Endothelial cell of umbilical vein (primary cell): ENCODE data around the gene EHBP1L1. TPM values are rescaled to one million over a fixed set of nuclear protein-coding genes. Genes with fewer than 3 reads are reported as not detected.

Source experiments
- BruUV-seq: library from RNA; stranded (reverse); fragments of 400-500 nt; replicated peaks from 2 replicates; lab custom pipeline; 2021; lab: Mats Ljungman, UMichigan
- CTCF ChIA-PET: fragments of 300-600, 350-600 bp; sonication (Branson Sonifier 250); formaldehyde crosslinking; loops from one replicate; lab custom pipeline; 2021; ENCODE audit warnings: antibody characterized with exemption, inconsistent platforms; lab: Charles Lee
- POLR2A ChIA-PET: fragments of 300-600, 350-600 bp; sonication (Branson Sonifier 250); formaldehyde crosslinking; loops from one replicate; lab custom pipeline; 2021; ENCODE audit warnings: antibody characterized with exemption, inconsistent platforms; lab: Charles Lee
- DNase-seq: peaks from one replicate; pipeline ENCODE4 v3.0.0-alpha.2; 2011; ENCODE audit warnings: low read depth, low spot score
- FAIRE-seq: peaks from 2 replicates; lab custom pipeline; 2011; peaks lifted over from hg19 to GRCh38; lab: Jason Lieb, UNC
- H2AFZ ChIP-seq: 2 replicates; pipeline ENCODE4 v1.6.0; 2012; ENCODE audit warnings: low read depth, low read length, control low read depth, inconsistent platforms
- H3K27ac ChIP-seq: 2 replicates; pipeline ENCODE4 v1.5.1; 2011; ENCODE audit warnings: low read depth, mild to moderate bottlenecking, control low read depth, low read length, moderate library complexity; ENCODE audit not compliant: insufficient read depth
- H3K27me3 ChIP-seq, 2 experiments: 2 replicates each; pipeline versions ENCODE4 v1.6.0 to v1.6.1; 2011; ENCODE audit warnings: low read length in 2 of 2, mixed read lengths in 1 of 2; ENCODE audit not compliant: control insufficient read depth in 2 of 2, insufficient read depth in 2 of 2
- H3K36me3 ChIP-seq, 2 experiments: 2 replicates in 1 of 2; 3 replicates in 1 of 2; pipeline ENCODE4 v1.5.1; 2011; ENCODE audit warnings: low read length in 2 of 2, mild to moderate bottlenecking in 1 of 2, moderate library complexity in 1 of 2; ENCODE audit not compliant: control insufficient read depth in 2 of 2, insufficient read depth in 2 of 2; ENCODE audit errors: extremely low read depth in 1 of 2
- H3K4me1 ChIP-seq: 3 replicates; pipeline ENCODE4 v1.5.1; 2011; ENCODE audit warnings: mild to moderate bottlenecking, low read length; ENCODE audit not compliant: control insufficient read depth, insufficient read depth; ENCODE audit errors: extremely low read depth
- H3K4me2 ChIP-seq: 2 replicates; pipeline ENCODE4 v1.6.1; 2011; ENCODE audit warnings: low read length, control low read depth, mixed read lengths; ENCODE audit not compliant: insufficient read depth
- H3K4me3 ChIP-seq, 3 experiments: fragments of 200-600 bp in 1 of 3; sonication (generic), shearing (Covaris generic) in 1 of 3; replicated peaks in 1 of 3; 2 replicates each; pipeline ENCODE4 v1.5.1; 2011 to 2016; ENCODE audit warnings: control low read depth in 3 of 3, low read length in 3 of 3, mild to moderate bottlenecking in 2 of 3, inconsistent platforms in 1 of 3, low read depth in 1 of 3, moderate library complexity in 1 of 3; ENCODE audit not compliant: insufficient read depth in 1 of 3
- H3K79me2 ChIP-seq: 2 replicates; pipeline ENCODE4 v1.6.0; 2012; ENCODE audit warnings: low read length, inconsistent platforms; ENCODE audit not compliant: control insufficient read depth, insufficient read depth
- H3K9ac ChIP-seq: replicated peaks from 2 replicates; pipeline ENCODE3; 2011; ENCODE audit warnings: low read length, control low read depth; ENCODE audit not compliant: insufficient read depth; ENCODE audit errors: extremely low read depth
- H3K9me1 ChIP-seq: replicated peaks from 3 replicates; pipeline ENCODE4 v1.6.0; 2011; ENCODE audit warnings: mild to moderate bottlenecking, low read length; ENCODE audit not compliant: control insufficient read depth, insufficient read depth; ENCODE audit errors: extremely low read depth
- H3K9me3 ChIP-seq: replicated peaks from 2 replicates; pipeline ENCODE4 v1.5.1; 2012; ENCODE audit warnings: low read length, inconsistent platforms; ENCODE audit not compliant: control insufficient read depth, insufficient read depth
- H4K20me1 ChIP-seq: replicated peaks from 2 replicates; pipeline ENCODE3; 2011; ENCODE audit warnings: mild to moderate bottlenecking, low read length; ENCODE audit not compliant: control insufficient read depth, insufficient read depth; ENCODE audit errors: extremely low read depth
- CTCF ChIP-seq, 2 donors: IDR thresholded peaks; 1 replicate in 1 of 2; 2 replicates in 1 of 2; pipeline ENCODE4 v1.5.1; 2011; ENCODE audit warnings: low read length in 2 of 2, mild to moderate bottlenecking in 2 of 2, moderate library complexity in 2 of 2, control low read depth in 1 of 2, inconsistent platforms in 1 of 2, low read depth in 1 of 2; ENCODE audit not compliant: insufficient read depth in 1 of 2; ENCODE audit errors: extremely low read depth in 1 of 2
- EZH2 ChIP-seq: IDR thresholded peaks from 2 replicates; pipeline ENCODE4 v1.6.1; 2012; ENCODE audit warnings: borderline replicate concordance, low read depth, mild to moderate bottlenecking, moderate library complexity, low read length, inconsistent platforms; ENCODE audit not compliant: severe bottlenecking
- FOS ChIP-seq: IDR thresholded peaks from 2 replicates; pipeline ENCODE4 v1.6.1; 2011; ENCODE audit warnings: mild to moderate bottlenecking, low read length, moderate library complexity, borderline replicate concordance; ENCODE audit not compliant: insufficient read depth
- GATA2 ChIP-seq: IDR thresholded peaks from 2 replicates; pipeline ENCODE4 v1.7.0; 2011; ENCODE audit warnings: low read depth, mild to moderate bottlenecking, moderate library complexity, mixed read lengths, low read length; ENCODE audit not compliant: insufficient read length, insufficient read depth
- JUN ChIP-seq: IDR thresholded peaks from 2 replicates; pipeline ENCODE4 v1.6.1; 2011; ENCODE audit warnings: borderline replicate concordance, low read depth; ENCODE audit not compliant: insufficient read length, insufficient read depth
- MAX ChIP-seq: IDR thresholded peaks from 2 replicates; pipeline ENCODE4 v1.6.1; 2011; ENCODE audit not compliant: insufficient read depth, insufficient read length
- MYC ChIP-seq: IDR thresholded peaks from one replicate; pipeline ENCODE4 v1.6.1; 2011; ENCODE audit warnings: mild to moderate bottlenecking, low read depth, low read length
- POLR2A ChIP-seq: IDR thresholded peaks from 2 replicates; pipeline ENCODE4 v1.6.1; 2012; ENCODE audit warnings: low read depth, mild to moderate bottlenecking, control low read depth, low read length
- POLR2AphosphoS5 ChIP-seq: IDR thresholded peaks from 2 replicates; pipeline ENCODE4 v1.6.1; 2012; ENCODE audit warnings: low read depth, mild to moderate bottlenecking, control low read depth, low read length, moderate library complexity; ENCODE audit not compliant: insufficient read depth
- dilution Hi-C: fragments of 300-500 bp; cut with MboI; formaldehyde crosslinking; loops from one replicate; pipeline ENCODE4 v1.15.0; 2019; ENCODE audit warnings: low sequenced_read_pairs; ENCODE audit not compliant: extremely low pct_ligation_motif_present
- intact Hi-C: fragments of 100-400 bp; cut with micrococcal nuclease; formaldehyde crosslinking; loops from one replicate; pipeline ENCODE4 v1.10.0; 2022
- polyA plus RNA-seq, 4 experiments: library from polyadenylated mRNA; depleted of rRNA in 3 of 4; stranded (reverse) in 3 of 4; unstranded in 1 of 4; fragments of >200 nt; gene quantifications; 2 replicates each; pipeline versions ENCODE4 v1.2.1 to v1.2.3, GENCODE V29; 2011 to 2012; ENCODE audit warnings: missing spikeins in 1 of 4
- total RNA-seq: library from RNA; stranded (reverse); gene quantifications from 2 replicates; pipeline ENCODE4 v1.2.3, GENCODE V29; 2021

EHBP1L1 gene
- total and polyA plus RNA-seq, 2 donors (not counting 3 experiments of a cell fraction or from before 2014, with no cell fraction given) = 12.7 to 19.7 TPM

- H2AFZ ChIP-seq = no peak overlapping the region
- H4K20me1 ChIP-seq = no peaks in the 10 kb centered on the region
- H3K4me2 ChIP-seq = no peak overlapping the region
- H3K36me3 ChIP-seq = peaks cover 13 to 44% of the 10 kb centered on the region in 2 experiments
- dilution Hi-C loops (no loop called here), intact Hi-C loops (no loop called here)
- no peak for TF ChIP-seq FOS
- no peak for TF ChIP-seq JUN
- no peak for TF ChIP-seq EZH2
- no peak for TF ChIP-seq MYC
- no peak for TF ChIP-seq POLR2AphosphoS5
- no peak for TF ChIP-seq GATA2
- TF ChIP-seq POLR2A = no peak
- TF ChIP-seq CTCF (IDR thresholded peaks at IDR 0.05; ENCODE audit: extremely low read depth in 1 of 2, insufficient read depth in 1 of 2, low read depth in 1 of 2, low read length in 2 of 2) = no peak
- TF ChIP-seq MAX = no peak
- FAIRE-seq (no peak), DNase-seq (no peak)
- POLR2A ChIA-PET = no interaction called here
- no peaks in the 10 kb centered on the region for H3K79me2 ChIP-seq
- no peaks in the 10 kb centered on the region for H3K4me1 ChIP-seq
- no peaks in the 10 kb centered on the region for H3K9me3 ChIP-seq
- no TSS peak for BruUV-seq
- CTCF ChIA-PET = no interaction called here
- H3K27me3 ChIP-seq = no peaks in the 10 kb centered on the region
- no peak overlapping the region for H3K27ac ChIP-seq
- no peak overlapping the region for H3K9ac ChIP-seq
- H3K4me3 ChIP-seq = no peak overlapping the region
- no peaks in the 10 kb centered on the region for H3K9me1 ChIP-seq
Measured at GRCh38 chr11:65535102-65535501, 40.8 kb upstream of the EHBP1L1 start.
